PFSK-1 (cell line): ENCODE results near the gene DDX54.

Source experiments
- FOXP2 ChIP-seq: optimal IDR thresholded peaks from 2 replicates; pipeline ENCODE3; 2011; ENCODE audit warnings: borderline replicate concordance, control low read depth, inconsistent platforms; ENCODE audit not compliant: insufficient read depth; ENCODE audit errors: extremely low read length, extremely low read depth
- POLR2AphosphoS5 ChIP-seq: IDR thresholded peaks from 2 replicates; pipeline ENCODE4 v1.6.1; 2012; ENCODE audit warnings: low read depth, mild to moderate bottlenecking, control low read depth, low read length, moderate library complexity
- SIN3A ChIP-seq: IDR thresholded peaks from 2 replicates; pipeline ENCODE4 v1.6.1; 2012; ENCODE audit warnings: mild to moderate bottlenecking, low read length, moderate library complexity, borderline replicate concordance; ENCODE audit not compliant: insufficient read depth
- TAF1 ChIP-seq: IDR thresholded peaks from 2 replicates; pipeline ENCODE4 v1.6.1; 2012; ENCODE audit warnings: low read length, control low read depth, borderline replicate concordance; ENCODE audit not compliant: insufficient read depth
- TF ChIP-seq, protein P1 (sequence below), 2 experiments: IDR thresholded peaks; 2 replicates each; pipeline versions ENCODE4 v1.6.1 to v1.8.0; 2011 to 2012; ENCODE audit warnings: low read depth in 2 of 2, low read length in 2 of 2, control low read depth in 1 of 2, inconsistent platforms in 1 of 2, mild to moderate bottlenecking in 1 of 2, moderate library complexity in 1 of 2; ENCODE audit not compliant: insufficient read depth in 1 of 2

The DDX54 gene

DNA sequence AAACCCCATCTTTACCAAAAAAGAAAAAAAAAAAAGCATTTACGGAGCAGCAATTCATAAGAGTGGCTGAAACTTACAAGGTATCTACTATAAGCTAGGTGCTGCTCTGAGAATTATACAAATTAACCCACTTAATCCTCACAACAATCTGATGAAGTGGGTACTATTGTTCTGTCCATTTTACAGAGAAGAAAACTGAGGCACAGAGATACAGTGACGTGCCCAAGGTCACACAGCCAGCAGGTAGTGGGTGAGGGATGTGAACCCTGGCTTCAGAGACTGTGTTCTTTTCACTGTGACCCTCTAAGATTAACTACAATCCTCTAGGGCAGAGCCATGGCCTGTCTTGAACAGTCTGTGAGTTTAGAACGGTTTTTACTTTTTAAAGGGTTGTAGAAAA lies 3.3 kb downstream of the DDX54 start:
- TF ChIP-seq SIN3A, result no peak
- TF ChIP-seq FOXP2, result no peak
- TF ChIP-seq, protein P1, sequence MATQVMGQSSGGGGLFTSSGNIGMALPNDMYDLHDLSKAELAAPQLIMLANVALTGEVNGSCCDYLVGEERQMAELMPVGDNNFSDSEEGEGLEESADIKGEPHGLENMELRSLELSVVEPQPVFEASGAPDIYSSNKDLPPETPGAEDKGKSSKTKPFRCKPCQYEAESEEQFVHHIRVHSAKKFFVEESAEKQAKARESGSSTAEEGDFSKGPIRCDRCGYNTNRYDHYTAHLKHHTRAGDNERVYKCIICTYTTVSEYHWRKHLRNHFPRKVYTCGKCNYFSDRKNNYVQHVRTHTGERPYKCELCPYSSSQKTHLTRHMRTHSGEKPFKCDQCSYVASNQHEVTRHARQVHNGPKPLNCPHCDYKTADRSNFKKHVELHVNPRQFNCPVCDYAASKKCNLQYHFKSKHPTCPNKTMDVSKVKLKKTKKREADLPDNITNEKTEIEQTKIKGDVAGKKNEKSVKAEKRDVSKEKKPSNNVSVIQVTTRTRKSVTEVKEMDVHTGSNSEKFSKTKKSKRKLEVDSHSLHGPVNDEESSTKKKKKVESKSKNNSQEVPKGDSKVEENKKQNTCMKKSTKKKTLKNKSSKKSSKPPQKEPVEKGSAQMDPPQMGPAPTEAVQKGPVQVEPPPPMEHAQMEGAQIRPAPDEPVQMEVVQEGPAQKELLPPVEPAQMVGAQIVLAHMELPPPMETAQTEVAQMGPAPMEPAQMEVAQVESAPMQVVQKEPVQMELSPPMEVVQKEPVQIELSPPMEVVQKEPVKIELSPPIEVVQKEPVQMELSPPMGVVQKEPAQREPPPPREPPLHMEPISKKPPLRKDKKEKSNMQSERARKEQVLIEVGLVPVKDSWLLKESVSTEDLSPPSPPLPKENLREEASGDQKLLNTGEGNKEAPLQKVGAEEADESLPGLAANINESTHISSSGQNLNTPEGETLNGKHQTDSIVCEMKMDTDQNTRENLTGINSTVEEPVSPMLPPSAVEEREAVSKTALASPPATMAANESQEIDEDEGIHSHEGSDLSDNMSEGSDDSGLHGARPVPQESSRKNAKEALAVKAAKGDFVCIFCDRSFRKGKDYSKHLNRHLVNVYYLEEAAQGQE (IDR thresholded peaks at IDR 0.05; ENCODE audit: insufficient read depth in 1 of 2, low read depth in 2 of 2, low read length in 2 of 2), result no peak
- TF ChIP-seq POLR2AphosphoS5, result no peak
- TF ChIP-seq TAF1, result no peak

DNA sequence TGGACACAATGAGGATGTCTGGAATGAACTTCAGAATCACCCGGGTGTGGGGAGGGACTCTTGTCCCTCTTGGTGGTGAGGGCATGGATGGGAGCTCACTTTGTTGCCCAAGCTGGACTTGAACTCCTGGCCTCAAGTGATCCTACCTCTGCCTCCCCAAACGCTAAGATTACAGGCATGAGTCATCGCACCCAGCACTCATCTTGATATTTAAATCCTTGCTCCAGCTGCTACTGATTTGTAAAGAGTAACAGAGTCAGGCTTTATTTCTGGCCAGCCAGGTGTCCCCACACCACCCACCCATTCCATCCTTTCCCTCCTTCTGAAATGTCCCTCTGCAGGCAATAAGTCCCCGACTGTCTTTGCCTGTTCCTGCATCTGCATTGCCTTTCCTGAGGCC lies 4.9 kb downstream of the DDX54 start:
- TF ChIP-seq TAF1, result no peak
- TF ChIP-seq SIN3A, result no peak
- TF ChIP-seq POLR2AphosphoS5, result no peak
- no peak for TF ChIP-seq FOXP2
- TF ChIP-seq, protein P1 (IDR thresholded peaks at IDR 0.05; ENCODE audit: insufficient read depth in 1 of 2, low read depth in 2 of 2, low read length in 2 of 2), result no peak

DNA sequence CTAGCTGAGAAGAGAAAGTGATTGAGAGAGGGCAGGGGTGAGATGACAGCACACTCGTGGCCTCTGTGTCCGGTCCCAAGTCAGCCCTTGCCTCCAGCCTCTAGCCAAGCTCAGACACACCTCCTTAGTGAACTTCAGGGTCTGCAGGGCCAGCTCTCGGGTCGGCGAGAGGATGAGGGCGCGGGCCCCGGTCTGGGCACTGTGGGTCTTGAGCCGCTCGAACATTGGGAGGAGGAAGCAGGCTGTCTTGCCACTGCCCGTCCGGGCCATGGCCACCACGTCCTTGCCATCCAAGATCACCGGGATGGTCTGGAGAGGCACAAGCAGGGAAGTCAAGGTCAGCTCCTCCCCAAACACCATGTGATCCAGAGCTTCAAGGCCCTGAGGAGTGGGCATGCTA lies 6.3 kb downstream of the DDX54 start:
- TF ChIP-seq POLR2AphosphoS5, result no peak
- no peak for TF ChIP-seq FOXP2
- no peak for TF ChIP-seq TAF1
- TF ChIP-seq SIN3A, result no peak
- TF ChIP-seq, protein P1 (IDR thresholded peaks at IDR 0.05; ENCODE audit: insufficient read depth in 1 of 2, low read depth in 2 of 2, low read length in 2 of 2), result no peak

DNA sequence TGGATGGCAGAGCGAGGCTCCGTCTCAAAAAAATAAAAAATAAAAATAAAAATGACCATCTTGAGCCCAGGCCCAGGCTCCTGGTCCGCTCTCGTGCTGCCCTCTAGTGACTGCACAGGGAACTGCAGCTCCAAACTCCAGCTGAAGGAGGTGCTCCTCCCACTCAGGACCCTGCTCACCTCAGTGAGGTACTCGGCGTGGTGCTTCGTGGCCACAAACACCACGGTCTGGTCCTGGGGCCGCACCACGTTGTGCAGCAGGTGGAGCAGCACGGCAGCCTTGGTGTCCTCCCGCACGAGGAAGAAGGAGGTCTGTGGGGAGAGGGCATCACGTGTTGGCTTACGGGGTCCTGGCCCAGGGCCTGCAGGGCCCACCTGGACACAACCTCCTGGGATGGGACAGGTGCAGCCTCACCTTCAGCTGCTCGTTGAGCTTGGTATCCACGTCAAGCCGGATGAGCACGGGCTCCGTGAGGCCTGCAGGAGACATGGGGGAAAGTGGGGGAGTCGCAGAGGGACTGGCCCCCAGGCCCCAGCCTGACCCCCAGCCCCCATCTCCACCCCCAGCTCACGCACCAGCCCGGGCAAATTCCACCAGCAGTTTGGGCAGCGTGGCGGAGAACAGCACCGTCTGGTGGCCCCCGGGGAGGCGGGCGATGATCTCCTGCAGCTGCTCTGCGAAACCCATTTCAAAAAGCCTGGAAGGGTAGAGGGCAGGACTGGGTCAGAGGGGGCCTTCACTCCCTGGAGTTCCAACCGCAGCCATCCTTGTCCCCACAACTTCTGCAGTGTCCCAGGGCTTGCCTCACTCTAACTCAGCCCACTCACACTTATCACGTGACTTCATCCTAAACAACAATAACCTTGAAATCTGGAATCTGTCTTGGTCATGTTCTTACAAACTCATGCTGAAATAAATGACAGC lies 10.6 kb downstream of the DDX54 start:
- no peak for TF ChIP-seq FOXP2
- TF ChIP-seq, protein P1 (IDR thresholded peaks at IDR 0.05; ENCODE audit: insufficient read depth in 1 of 2, low read depth in 2 of 2, low read length in 2 of 2), result no peak

DNA sequence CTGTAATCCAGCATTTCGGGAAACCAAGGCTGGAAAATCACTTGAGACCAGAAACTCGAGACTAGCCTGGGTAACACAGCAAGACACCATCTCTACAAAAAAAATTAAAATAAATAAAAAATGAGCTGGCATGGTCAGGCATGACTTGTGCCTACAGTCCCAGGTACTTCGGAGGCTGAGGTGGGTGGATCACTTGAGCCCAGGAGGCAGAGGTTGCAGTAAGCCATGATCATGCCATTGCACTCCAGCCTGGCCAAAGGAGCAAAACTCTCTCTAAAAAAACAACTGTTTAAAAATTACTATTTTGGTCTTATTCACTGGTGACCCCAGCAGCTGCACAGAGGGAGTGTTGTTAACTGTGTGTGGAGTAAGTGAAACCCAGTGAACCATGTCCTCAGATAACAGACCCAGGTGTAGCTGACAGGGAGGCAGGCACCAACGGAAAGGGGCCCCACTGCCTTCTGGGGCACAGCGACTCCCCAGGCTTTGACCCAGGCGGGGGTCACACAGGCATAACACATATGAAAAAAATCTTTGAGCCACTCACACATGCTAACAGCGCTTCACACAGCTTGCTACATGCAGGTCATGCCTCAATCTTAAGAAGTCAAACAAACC lies 12.1 kb downstream of the DDX54 start:
- no peak for TF ChIP-seq POLR2AphosphoS5
- no peak for TF ChIP-seq FOXP2
- TF ChIP-seq SIN3A, result no peak
- TF ChIP-seq, protein P1 (IDR thresholded peaks at IDR 0.05; ENCODE audit: insufficient read depth in 1 of 2, low read depth in 2 of 2, low read length in 2 of 2), result no peak
- no peak for TF ChIP-seq TAF1
